Endodermal cell (in vitro differentiated cells): Measurements from ENCODE around the gene RAVER1. TPM values are rescaled to one million over a fixed set of nuclear protein-coding genes. Genes with fewer than 3 reads are reported as not detected.

ENCODE experiments used
- DNase-seq: peaks from one replicate; pipeline ENCODE4 v3.0.0-alpha.2; 2017
- H3K27ac ChIP-seq: 2 replicates; pipeline ENCODE4 v1.5.1; 2013; ENCODE audit warnings: mild to moderate bottlenecking, low read depth, low read length, moderate library complexity
- H3K27me3 ChIP-seq: 2 replicates; pipeline ENCODE4 v1.6.1; 2013; ENCODE audit warnings: mild to moderate bottlenecking, low read length, moderate library complexity; ENCODE audit not compliant: insufficient read depth, control insufficient read depth, poor library complexity, severe bottlenecking
- H3K36me3 ChIP-seq: 2 replicates; pipeline ENCODE4 v1.7.0; 2013; ENCODE audit warnings: mild to moderate bottlenecking, low read length, moderate library complexity; ENCODE audit not compliant: control insufficient read depth, insufficient read depth
- H3K4me1 ChIP-seq: one replicate; pipeline ENCODE4 v1.7.0; 2013; ENCODE audit warnings: low read length; ENCODE audit not compliant: control insufficient read depth, insufficient read depth
- H3K4me3 ChIP-seq: 2 replicates; pipeline ENCODE4 v1.5.1; 2013; ENCODE audit warnings: mild to moderate bottlenecking, low read length, moderate library complexity
- H3K9ac ChIP-seq: 2 replicates; pipeline ENCODE4 v1.6.1; 2013; ENCODE audit warnings: mild to moderate bottlenecking, low read length, moderate library complexity; ENCODE audit not compliant: poor library complexity, severe bottlenecking; ENCODE audit errors: extremely low read depth
- H3K9me3 ChIP-seq: 2 replicates; pipeline ENCODE4 v1.6.1; 2013; ENCODE audit warnings: mild to moderate bottlenecking, low read length, moderate library complexity; ENCODE audit not compliant: control insufficient read depth
- H3K27ac Mint-ChIP-seq: 2 replicates; pipeline ENCODE4 v1.8.0; 2020; ENCODE audit warnings: mixed read lengths
- H3K27me3 Mint-ChIP-seq: 2 replicates; pipeline ENCODE4 v1.8.0; 2021; ENCODE audit warnings: mild to moderate bottlenecking, mixed read lengths; ENCODE audit not compliant: insufficient read depth
- H3K36me3 Mint-ChIP-seq: 2 replicates; pipeline ENCODE4 v1.8.0; 2020; ENCODE audit warnings: low read depth, mixed read lengths
- H3K4me1 Mint-ChIP-seq: 2 replicates; pipeline ENCODE4 v1.8.0; 2020; ENCODE audit warnings: mixed read lengths
- H3K4me3 Mint-ChIP-seq: 2 replicates; pipeline ENCODE4 v1.8.0; 2020; ENCODE audit warnings: mild to moderate bottlenecking, moderate library complexity, mixed read lengths
- H3K9me3 Mint-ChIP-seq: 2 replicates; pipeline ENCODE4 v1.8.0; 2020; ENCODE audit warnings: mild to moderate bottlenecking, mixed read lengths
- CTCF ChIP-seq: fragments of 200-600 bp; sonication (generic); conservative IDR thresholded peaks from 2 replicates; pipeline ENCODE4 v1.5.0; 2021; ENCODE audit warnings: antibody characterized with exemption, mild to moderate bottlenecking
- WGBS, 2 experiments: methylation state at CpG; one replicate each; pipeline versions ENCODE4 v1.1.5 to v1.1.7; 2013; ENCODE audit warnings: missing lambda C conversion rate in 2 of 2, mixed read lengths in 1 of 2; ENCODE audit not compliant: insufficient coverage in 1 of 2, insufficient read length in 1 of 2; 5-methylcytosine and 5-hydroxymethylcytosine counted together
- total RNA-seq, 2 donors: library from RNA; stranded (reverse); fragmentation: NEBNext Ultra II Directional in 1 of 2; extraction: Animal tissue kit (Norgen Biotek cat#: 25700) in 1 of 2; gene quantifications; 2 replicates in 1 of 2; 3 replicates in 1 of 2; pipeline ENCODE4 v1.2.1, GENCODE V29; 2021

Gene RAVER1
- total RNA-seq, 2 donors from 2014 or later, result 53.1 to 64.7 TPM

GRCh38 chr19:10332158-10332964 lies 968 bp downstream of the RAVER1 start:
- peaks cover 26% of the 10 kb centered on the region for H3K36me3 Mint-ChIP-seq
- H3K27ac ChIP-seq, result peak overlapping the region; percentile 98
- H3K9ac ChIP-seq, result peak overlapping the region; percentile 80
- H3K4me3 Mint-ChIP-seq, result peak overlapping the region; percentile 94
- H3K4me1 Mint-ChIP-seq, result peaks cover 12% of the 10 kb centered on the region
- H3K4me3 ChIP-seq, result peak overlapping the region; percentile 95
- 45 to 62% methylated on average over 4 to 18 of the region's 18 CpGs for WGBS, 2 experiments
- peak; percentile 29 for TF ChIP-seq CTCF
- no peaks in the 10 kb centered on the region for H3K27me3 Mint-ChIP-seq
- H3K9me3 ChIP-seq, result no peaks in the 10 kb centered on the region
- H3K9me3 Mint-ChIP-seq, result no peaks in the 10 kb centered on the region
- peaks cover 3% of the 10 kb centered on the region for H3K4me1 ChIP-seq
- DNase-seq, result peak; percentile 60
- H3K27ac Mint-ChIP-seq, result peak overlapping the region; percentile 96
- H3K36me3 ChIP-seq, result peaks cover 29% of the 10 kb centered on the region
- H3K27me3 ChIP-seq, result no peaks in the 10 kb centered on the region

DNA sequence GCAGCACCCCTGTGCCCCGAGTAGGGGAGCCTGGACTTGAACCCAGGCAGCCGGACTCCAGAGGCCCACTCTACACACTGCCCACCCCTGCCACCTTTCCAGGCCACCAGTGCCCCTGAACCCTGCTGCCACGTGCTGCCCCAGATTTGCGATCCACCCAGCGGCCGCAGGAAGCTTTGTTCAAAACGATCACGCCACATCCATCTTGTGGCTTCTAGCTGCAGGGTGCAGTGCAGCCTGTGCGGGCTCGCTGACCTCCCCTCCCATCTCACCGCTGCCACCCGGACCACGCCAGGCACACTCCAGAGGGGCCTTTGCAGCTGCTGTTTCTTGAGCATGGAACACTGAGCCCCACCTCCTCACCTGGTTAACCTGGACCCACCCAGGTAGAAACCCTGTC lies 3.8 kb downstream of the RAVER1 start:
- Mint-ChIP-seq H3K4me1 (peaks cover 7% of the 10 kb centered on the region), H3K36me3 (peaks cover 37% of the 10 kb centered on the region), H3K9me3 (no peaks in the 10 kb centered on the region), H3K27me3 (no peaks in the 10 kb centered on the region), H3K27ac (no peak overlapping the region), H3K4me3 (no peak overlapping the region)
- no peak for TF ChIP-seq CTCF
- H3K4me1 ChIP-seq, result peaks cover 3% of the 10 kb centered on the region
- DNase-seq, result no peak
- no peak overlapping the region for H3K27ac ChIP-seq
- H3K36me3 ChIP-seq, result peaks cover 38% of the 10 kb centered on the region
- no peaks in the 10 kb centered on the region for H3K27me3 ChIP-seq
- H3K9me3 ChIP-seq, result no peaks in the 10 kb centered on the region
- no peak overlapping the region for H3K9ac ChIP-seq
- no peak overlapping the region for H3K4me3 ChIP-seq
- WGBS, 2 experiments, result 89 to 93% methylated on average over 9 to 13 of the region's 13 CpGs

DNA sequence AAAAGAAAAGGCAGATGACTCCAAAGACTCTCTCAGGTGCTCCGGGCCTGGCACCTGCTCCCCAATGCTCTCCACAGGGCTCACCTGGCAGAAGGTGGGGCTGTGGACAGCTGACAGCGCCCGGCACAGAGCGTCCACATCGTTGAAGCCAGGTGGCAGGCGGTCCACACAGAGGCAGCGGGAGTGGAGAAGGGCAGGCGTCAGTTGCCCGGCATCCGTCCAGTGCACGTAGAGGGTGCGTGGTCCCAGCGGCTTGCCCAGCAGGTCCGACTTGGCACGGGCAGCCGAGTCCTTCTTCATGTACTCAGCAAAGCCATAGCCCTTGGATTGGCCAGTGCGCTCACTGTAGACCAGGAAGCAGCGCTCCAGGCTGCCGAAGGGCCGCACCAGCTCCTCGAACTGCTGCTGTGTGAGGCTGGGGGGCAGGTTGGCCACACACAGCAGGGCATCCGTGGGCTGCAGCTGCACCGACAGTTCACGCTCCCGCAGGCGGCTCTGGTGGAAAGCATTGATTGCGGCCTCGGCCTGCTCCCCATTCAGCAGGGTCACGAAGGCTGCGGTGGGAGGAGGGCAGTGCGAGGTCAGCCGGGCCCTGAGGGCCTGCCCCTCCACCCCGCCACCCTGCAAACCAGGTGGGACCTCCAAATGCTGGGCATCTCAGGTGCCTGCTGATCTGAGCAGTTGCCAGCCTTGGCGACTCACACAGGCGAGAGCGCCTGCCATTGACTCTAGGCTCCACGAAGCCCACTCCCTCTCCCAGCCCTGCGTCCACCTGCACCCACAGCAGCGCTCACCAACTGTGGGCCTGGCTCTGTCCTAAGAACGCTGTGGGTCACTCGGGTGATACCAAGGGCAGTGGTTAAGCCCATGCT lies 4.5 kb downstream of the RAVER1 start:
- Histone ChIP-seq H3K9ac (no peak overlapping the region), H3K27me3 (no peaks in the 10 kb centered on the region), H3K4me1 (peaks cover 3% of the 10 kb centered on the region), H3K36me3 (peaks cover 38% of the 10 kb centered on the region), H3K9me3 (no peaks in the 10 kb centered on the region), H3K4me3 (no peak overlapping the region), H3K27ac (no peak overlapping the region)
- DNase-seq, result no peak
- H3K4me1 Mint-ChIP-seq, result peaks cover 7% of the 10 kb centered on the region
- TF ChIP-seq CTCF, result no peak
- H3K4me3 Mint-ChIP-seq, result no peak overlapping the region
- no peak overlapping the region for H3K27ac Mint-ChIP-seq
- WGBS, 2 experiments, result 94 to 96% methylated on average over 25 to 41 of the region's 41 CpGs
- H3K9me3 Mint-ChIP-seq, result no peaks in the 10 kb centered on the region
- H3K36me3 Mint-ChIP-seq, result peaks cover 43% of the 10 kb centered on the region
- no peaks in the 10 kb centered on the region for H3K27me3 Mint-ChIP-seq
